HepG2 (cell line): Measurements from ENCODE around the gene CD2. TPM values are rescaled to one million over a fixed set of nuclear protein-coding genes. Genes with fewer than 3 reads are reported as not detected.

Experiments used
- ATAC-seq: fragments of 200-7000 bp; cut with Tn5 transposase; 3 replicates; pipeline ENCODE4 v1.9.1; 2020; ENCODE audit warnings: mild to moderate bottlenecking, moderate library complexity
- BruUV-seq: library from RNA; stranded (reverse); fragments of 400-500 nt; replicated peaks from 2 replicates; lab custom pipeline; 2021; lab: Mats Ljungman, UMichigan
- CTCF ChIA-PET: fragments of 300-600 bp; formaldehyde crosslinking; extraction: SDS; loops from one replicate; lab custom pipeline; 2021; ENCODE audit warnings: low total read pairs, inconsistent platforms, low intra/inter-chr PET ratio; lab: Yijun Ruan, JAX
- POLR2A ChIA-PET: fragments of 350-600 bp; sonication (Branson Sonifier 250); formaldehyde crosslinking; loops from one replicate; lab custom pipeline; 2020; ENCODE audit warnings: antibody characterized with exemption, inconsistent platforms; lab: Yijun Ruan, JAX
- DNase-seq: peaks from one replicate; pipeline ENCODE4 v3.0.0-alpha.2; 2015; ENCODE audit warnings: low spot score
- FAIRE-seq: peaks from 3 replicates; lab custom pipeline; 2011; peaks lifted over from hg19 to GRCh38; lab: Jason Lieb, UNC
- H2AFZ ChIP-seq: one replicate; pipeline ENCODE4 v1.6.1; 2011; ENCODE audit warnings: low read length, inconsistent platforms
- H3K27ac ChIP-seq: fragments of 300-600 bp; 3 replicates; pipeline ENCODE4 v1.8.0; 2011; ENCODE audit warnings: mixed run types, mild to moderate bottlenecking, mixed read lengths, low read length, inconsistent platforms; ENCODE audit not compliant: insufficient read depth; ENCODE audit errors: extremely low read length
- H3K27me3 ChIP-seq, 2 experiments: fragments of 200-600 bp in 1 of 2; 2 replicates in 1 of 2; 3 replicates in 1 of 2; pipeline versions ENCODE4 v1.6.0 to v1.8.0; 2011; ENCODE audit warnings: low read length in 2 of 2, mild to moderate bottlenecking in 2 of 2, moderate library complexity in 2 of 2, inconsistent platforms in 1 of 2; ENCODE audit not compliant: insufficient read depth in 2 of 2, control insufficient read depth in 1 of 2
- H3K36me3 ChIP-seq, 2 experiments: fragments of 200-600 bp in 1 of 2; replicated peaks in 1 of 2; 2 replicates in 1 of 2; 3 replicates in 1 of 2; pipeline versions ENCODE4 v1.5.1 to v1.8.0; 2011; ENCODE audit warnings: low read length in 2 of 2, inconsistent platforms in 1 of 2; ENCODE audit not compliant: insufficient read depth in 2 of 2, control insufficient read depth in 1 of 2
- H3K4me1 ChIP-seq: 2 replicates; pipeline ENCODE4 v1.5.1; 2012; ENCODE audit warnings: low read length, inconsistent platforms; ENCODE audit not compliant: insufficient read depth
- H3K4me2 ChIP-seq: 2 replicates; pipeline ENCODE4 v1.6.0; 2011; ENCODE audit warnings: low read depth, low read length, inconsistent platforms
- H3K4me3 ChIP-seq, 3 experiments: fragments of 200-600 bp in 1 of 3; sonication (generic), shearing (Covaris generic) in 1 of 3; replicated peaks in 1 of 3; 2 replicates each; pipeline ENCODE4 v1.5.1; 2011 to 2016; ENCODE audit warnings: low read length in 3 of 3, inconsistent platforms in 2 of 3, low read depth in 2 of 3, mild to moderate bottlenecking in 2 of 3, control low read depth in 1 of 3, mixed read lengths in 1 of 3; ENCODE audit not compliant: insufficient read depth in 1 of 3
- H3K79me2 ChIP-seq: one replicate; pipeline ENCODE4 v1.6.1; 2011; ENCODE audit warnings: low read length, inconsistent platforms; ENCODE audit not compliant: insufficient read depth
- H3K9ac ChIP-seq: 2 replicates; pipeline ENCODE4 v1.6.0; 2011; ENCODE audit warnings: mild to moderate bottlenecking, low read depth, low read length, inconsistent platforms; ENCODE audit not compliant: insufficient read depth
- H3K9me3 ChIP-seq: 2 replicates; pipeline ENCODE4 v1.5.1; 2012; ENCODE audit warnings: mild to moderate bottlenecking, low read length
- H4K20me1 ChIP-seq: 2 replicates; pipeline ENCODE4 v1.6.0; 2011; ENCODE audit warnings: inconsistent platforms, mild to moderate bottlenecking, low read length, moderate library complexity; ENCODE audit not compliant: insufficient read depth
- FOXP1 ChIP-seq, 2 experiments: fragments of 450-650 bp in 1 of 2; IDR thresholded peaks; 2 replicates each; pipeline ENCODE4 v1.6.1; 2017 to 2018; ENCODE audit warnings: antibody characterized with exemption in 1 of 2
- KAT2B ChIP-seq: fragments of 150-350 bp; IDR thresholded peaks from 2 replicates; pipeline ENCODE4 v1.6.1; 2014; ENCODE audit warnings: low read depth, low read length, borderline replicate concordance
- REL ChIP-seq: sonication (generic); formaldehyde crosslinking; conservative IDR thresholded peaks from 2 replicates; pipeline ENCODE4 v1.8.0; 2022; ENCODE audit warnings: mild to moderate bottlenecking, missing genetic modification reagents, moderate library complexity
- SMYD3 ChIP-seq: sonication (generic); formaldehyde crosslinking; IDR thresholded peaks from 2 replicates; pipeline ENCODE4 v1.8.1; 2023; ENCODE audit warnings: mild to moderate bottlenecking, missing genetic modification reagents
- SRF ChIP-seq: IDR thresholded peaks from 2 replicates; pipeline ENCODE4 v1.6.1; 2011; ENCODE audit warnings: mild to moderate bottlenecking, low read depth, low read length, moderate library complexity
- TEAD2 ChIP-seq: sonication (generic); formaldehyde crosslinking; IDR thresholded peaks from 2 replicates; pipeline ENCODE4 v1.9.0; 2021; ENCODE audit warnings: missing genetic modification reagents
- ZNF556 ChIP-seq: sonication (generic); formaldehyde crosslinking; IDR thresholded peaks from 2 replicates; pipeline ENCODE4 v1.4.0; 2020; ENCODE audit warnings: mild to moderate bottlenecking, missing genetic modification reagents, borderline replicate concordance
- ZSCAN20 ChIP-seq: sonication (generic); formaldehyde crosslinking; IDR thresholded peaks from 2 replicates; pipeline ENCODE4 v1.4.0; 2020; ENCODE audit warnings: missing genetic modification reagents, mild to moderate bottlenecking, borderline replicate concordance
- WGBS: methylation state at CpG from one replicate; pipeline ENCODE4 v1.1.6; 2017; ENCODE audit warnings: low lambda C conversion rate; 5-methylcytosine and 5-hydroxymethylcytosine counted together
- in situ Hi-C: cut with HindIII; loops from 2 replicates; pipeline ENCODE4 v1.10.0; 2017; ENCODE audit warnings: low pct_unique_long_range_greater_than_20kb; ENCODE audit not compliant: extremely low pct_ligation_motif_present
- intact Hi-C: fragments of 100-400 bp; cut with micrococcal nuclease; formaldehyde crosslinking; loops from one replicate; pipeline ENCODE4 v1.10.0; 2022; ENCODE audit not compliant: unreplicated experiment
- polyA plus RNA-seq, 8 experiments: library from polyadenylated mRNA; depleted of rRNA in 3 of 8; stranded (reverse) in 7 of 8; unstranded in 1 of 8; fragments of >200 nt; fragmentation: Illumina TruSeq in 4 of 8; extraction: Trizol in 4 of 8; gene quantifications; 2 replicates each; pipeline versions ENCODE4 v1.2.1 to v1.2.3, GENCODE V29; 2011 to 2016; ENCODE audit warnings: low read depth in 4 of 8, missing spikeins in 1 of 8, mixed read lengths in 1 of 8; ENCODE audit not compliant: insufficient read depth in 1 of 8
- total RNA-seq, 5 experiments: library from RNA; depleted of rRNA; stranded (reverse); fragments of >200 nt; fragmentation: Illumina TruSeq; extraction: Trizol; gene quantifications; 2 replicates each; pipeline ENCODE4 v1.2.3, GENCODE V29; 2016; ENCODE audit warnings: low read depth in 1 of 5
- TF ChIP-seq, protein P1 (sequence below): sonication (generic); formaldehyde crosslinking; IDR thresholded peaks from 2 replicates; pipeline ENCODE4 v1.8.0; 2022; ENCODE audit warnings: mild to moderate bottlenecking, missing genetic modification reagents, moderate library complexity

Gene CD2
- total and polyA plus RNA-seq, 2 of the 13 experiments (the other 11 are each of a cell fraction or from before 2014, with no cell fraction given): not detected

DNA sequence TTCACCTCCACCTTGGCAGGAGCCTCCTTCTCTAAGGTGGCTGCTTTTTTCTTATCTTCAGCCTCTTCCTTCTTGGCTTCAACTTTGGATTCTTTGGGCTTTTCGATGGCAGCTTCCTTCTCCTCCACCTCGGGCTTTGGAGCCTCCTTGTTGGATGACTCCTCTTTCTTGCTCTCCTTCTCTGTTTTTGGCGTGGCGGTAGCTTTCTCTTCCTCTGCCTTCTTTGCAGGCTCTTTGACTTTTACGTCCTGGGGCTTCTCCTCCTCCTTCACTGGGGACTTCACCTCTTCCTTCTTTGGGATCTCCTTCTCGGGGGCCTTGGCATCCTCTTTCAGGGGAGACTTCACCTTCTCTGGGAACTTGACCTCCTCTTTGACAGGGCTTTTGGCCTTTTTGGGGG, 13.9 kb upstream of the CD2 start:
- POLR2A ChIA-PET: no interaction called here
- Histone ChIP-seq H4K20me1 (no peaks in the 10 kb centered on the region), H3K4me3 (no peak overlapping the region), H3K36me3 (no peaks in the 10 kb centered on the region), H3K79me2 (no peaks in the 10 kb centered on the region), H3K27me3 (no peaks in the 10 kb centered on the region), H3K9ac (no peak overlapping the region), H3K9me3 (peaks cover 17% of the 10 kb centered on the region), H3K4me1 (no peaks in the 10 kb centered on the region)
- WGBS: 27% methylated on average over 6 of the region's 6 CpGs
- ATAC-seq (no peak), DNase-seq (no peak)
- intact Hi-C loops: no loop called here
- BruUV-seq: no TSS peak
- TF ChIP-seq REL (CRISPR knock-in tag): no peak
- TF ChIP-seq, all 625 proteins: peak for 0
- H3K4me2 ChIP-seq: no peak overlapping the region
- FAIRE-seq: no peak
- in situ Hi-C loops: no loop called here
- CTCF ChIA-PET: no interaction called here
- H3K27ac ChIP-seq: no peak overlapping the region
- no peak overlapping the region for H2AFZ ChIP-seq

DNA sequence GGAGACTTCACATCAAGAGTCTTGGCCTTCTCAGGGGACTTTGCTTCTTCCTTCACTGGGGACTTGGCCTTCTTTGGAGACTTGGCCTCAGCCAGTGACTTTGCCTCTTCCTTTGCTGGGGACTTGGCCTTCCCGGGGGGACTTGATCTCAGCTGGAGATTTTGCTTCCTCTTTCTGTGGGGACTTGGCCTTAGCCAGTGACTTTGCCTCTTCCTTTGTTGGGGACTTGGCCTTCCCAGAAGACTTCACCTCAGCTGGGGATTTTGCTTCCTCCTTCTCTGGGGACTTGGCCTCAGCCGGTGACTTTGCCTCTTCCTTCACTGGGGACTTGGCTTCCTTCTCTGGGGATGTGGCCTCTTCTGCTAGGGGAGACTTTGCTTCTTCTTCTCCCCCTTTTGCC, 13.5 kb upstream of the CD2 start:
- Histone ChIP-seq H3K79me2 (no peaks in the 10 kb centered on the region), H2AFZ (no peak overlapping the region), H3K27ac (no peak overlapping the region), H3K9ac (no peak overlapping the region), H4K20me1 (no peaks in the 10 kb centered on the region), H3K4me1 (no peaks in the 10 kb centered on the region), H3K27me3 (no peaks in the 10 kb centered on the region), H3K36me3 (no peaks in the 10 kb centered on the region), H3K4me3 (no peak overlapping the region), H3K4me2 (no peak overlapping the region), H3K9me3 (peaks cover 17% of the 10 kb centered on the region)
- POLR2A ChIA-PET: no interaction called here
- in situ Hi-C loops (no loop called here), intact Hi-C loops (no loop called here)
- DNase-seq (no peak), FAIRE-seq (no peak), ATAC-seq (no peak)
- 0% methylated on average over 2 of the region's 2 CpGs for WGBS
- CTCF ChIA-PET: no interaction called here
- no TSS peak for BruUV-seq
- TF ChIP-seq TEAD2 (CRISPR knock-in tag): no peak
- TF ChIP-seq KAT2B: no peak
- no peak for TF ChIP-seq FOXP1 (IDR thresholded peaks at IDR 0.05)
- TF ChIP-seq FOXP1 (CRISPR knock-in tag; IDR thresholded peaks at IDR 0.05): no peak
- no peak for TF ChIP-seq SRF
- TF ChIP-seq ZSCAN20: no peak
- TF ChIP-seq, protein P1, sequence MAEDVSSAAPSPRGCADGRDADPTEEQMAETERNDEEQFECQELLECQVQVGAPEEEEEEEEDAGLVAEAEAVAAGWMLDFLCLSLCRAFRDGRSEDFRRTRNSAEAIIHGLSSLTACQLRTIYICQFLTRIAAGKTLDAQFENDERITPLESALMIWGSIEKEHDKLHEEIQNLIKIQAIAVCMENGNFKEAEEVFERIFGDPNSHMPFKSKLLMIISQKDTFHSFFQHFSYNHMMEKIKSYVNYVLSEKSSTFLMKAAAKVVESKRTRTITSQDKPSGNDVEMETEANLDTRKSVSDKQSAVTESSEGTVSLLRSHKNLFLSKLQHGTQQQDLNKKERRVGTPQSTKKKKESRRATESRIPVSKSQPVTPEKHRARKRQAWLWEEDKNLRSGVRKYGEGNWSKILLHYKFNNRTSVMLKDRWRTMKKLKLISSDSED: no peak
- TF ChIP-seq ZNF556: no peak
- TF ChIP-seq SMYD3: no peak
